ENCODE measurements around the gene PRSS16. TPM values are rescaled to one million over a fixed set of nuclear protein-coding genes. Genes with fewer than 3 reads are reported as not detected.
"Not testable (repeated sequence)": the region's sequence is repeated elsewhere in the genome, so short reads cannot be mapped to it uniquely, and the experiment has no call there.

The PRSS16 gene
- total RNA-seq, 1 donor, result not detected

GRCh38 chr6:27260836-27261375 lies 13.4 kb downstream of the PRSS16 start:
- Histone ChIP-seq H3K4me3 (ENCODE audit: insufficient read depth, low read length) (peak overlapping the region; percentile 33), H3K4me2 (ENCODE audit: insufficient read depth, low read length) (peak overlapping the region; percentile 73), H4K20me1 (ENCODE audit: insufficient read depth, low read length) (no peaks in the 10 kb centered on the region), H3K79me2 (ENCODE audit: insufficient read depth, low read length) (no peaks in the 10 kb centered on the region), H3K27ac (ENCODE audit: low read depth, low read length) (no peak overlapping the region), H3K27me3 (ENCODE audit: insufficient read depth, low read length) (peaks cover 10% of the 10 kb centered on the region), H3K4me1 (ENCODE audit: insufficient read depth, low read length) (no peaks in the 10 kb centered on the region), H2AFZ (ENCODE audit: low read length) (peak overlapping the region; percentile 42), H3K9me3 (ENCODE audit: low read depth, low read length) (no peaks in the 10 kb centered on the region), H3K36me3 (ENCODE audit: insufficient read depth, low read length) (no peaks in the 10 kb centered on the region)
- no peak for DNase-seq (ENCODE audit: insufficient read length, low spot score, missing footprints)
- no peak for TF ChIP-seq CTCF (IDR thresholded peaks at IDR 0.05; ENCODE audit: extremely low read depth, low read depth, low read length)

GRCh38 chr6:27263886-27264285 lies 16.4 kb downstream of the PRSS16 start:
- Histone ChIP-seq H2AFZ (ENCODE audit: low read length) (no peak overlapping the region), H3K79me2 (ENCODE audit: insufficient read depth, low read length) (no peaks in the 10 kb centered on the region), H3K9me3 (ENCODE audit: low read depth, low read length) (no peaks in the 10 kb centered on the region), H3K4me1 (ENCODE audit: insufficient read depth, low read length) (no peaks in the 10 kb centered on the region), H3K27me3 (ENCODE audit: insufficient read depth, low read length) (peaks cover 16% of the 10 kb centered on the region), H4K20me1 (ENCODE audit: insufficient read depth, low read length) (no peaks in the 10 kb centered on the region), H3K27ac (ENCODE audit: low read depth, low read length) (no peak overlapping the region), H3K4me2 (ENCODE audit: insufficient read depth, low read length) (no peak overlapping the region), H3K36me3 (ENCODE audit: insufficient read depth, low read length) (no peaks in the 10 kb centered on the region), H3K4me3 (ENCODE audit: insufficient read depth, low read length) (no peak overlapping the region)
- no peak for DNase-seq (ENCODE audit: insufficient read length, low spot score, missing footprints)
- TF ChIP-seq CTCF (IDR thresholded peaks at IDR 0.05; ENCODE audit: extremely low read depth, low read depth, low read length), result no peak

- DNase-seq (ENCODE audit: insufficient read length, low spot score, missing footprints); H3K36me3 ChIP-seq (ENCODE audit: insufficient read depth, low read length): not testable (repeated sequence)
Observed at GRCh38 chr6:27267003-27267402, 19.5 kb downstream of the PRSS16 start.

GRCh38 chr6:27267857-27268434 lies 20.4 kb downstream of the PRSS16 start:
- Histone ChIP-seq H3K36me3 (ENCODE audit: insufficient read depth, low read length) (no peaks in the 10 kb centered on the region), H4K20me1 (ENCODE audit: insufficient read depth, low read length) (no peaks in the 10 kb centered on the region), H3K4me1 (ENCODE audit: insufficient read depth, low read length) (no peaks in the 10 kb centered on the region), H3K4me2 (ENCODE audit: insufficient read depth, low read length) (peak overlapping the region; percentile 7), H3K9me3 (ENCODE audit: low read depth, low read length) (no peaks in the 10 kb centered on the region), H3K27me3 (ENCODE audit: insufficient read depth, low read length) (peaks cover 10% of the 10 kb centered on the region), H3K27ac (ENCODE audit: low read depth, low read length) (no peak overlapping the region), H2AFZ (ENCODE audit: low read length) (no peak overlapping the region), H3K4me3 (ENCODE audit: insufficient read depth, low read length) (no peak overlapping the region), H3K79me2 (ENCODE audit: insufficient read depth, low read length) (no peaks in the 10 kb centered on the region)
- TF ChIP-seq CTCF (IDR thresholded peaks at IDR 0.05; ENCODE audit: extremely low read depth, low read depth, low read length), result no peak
- no peak for DNase-seq (ENCODE audit: insufficient read length, low spot score, missing footprints)

More at GRCh38 chr6:27267003-27267402, 19.5 kb downstream of the PRSS16 start:
- not testable (repeated sequence) for H4K20me1 ChIP-seq (ENCODE audit: insufficient read depth, low read length); H3K9me3 ChIP-seq (ENCODE audit: low read depth, low read length); H2AFZ ChIP-seq (ENCODE audit: low read length); H3K4me3 ChIP-seq (ENCODE audit: insufficient read depth, low read length); H3K79me2 ChIP-seq (ENCODE audit: insufficient read depth, low read length); H3K4me2 ChIP-seq (ENCODE audit: insufficient read depth, low read length); H3K4me1 ChIP-seq (ENCODE audit: insufficient read depth, low read length); H3K27me3 ChIP-seq (ENCODE audit: insufficient read depth, low read length); H3K27ac ChIP-seq (ENCODE audit: low read depth, low read length)

Measured in osteoblast (primary cell).